Measurements from ENCODE around the gene NCKAP1.

The NCKAP1 gene

DNA sequence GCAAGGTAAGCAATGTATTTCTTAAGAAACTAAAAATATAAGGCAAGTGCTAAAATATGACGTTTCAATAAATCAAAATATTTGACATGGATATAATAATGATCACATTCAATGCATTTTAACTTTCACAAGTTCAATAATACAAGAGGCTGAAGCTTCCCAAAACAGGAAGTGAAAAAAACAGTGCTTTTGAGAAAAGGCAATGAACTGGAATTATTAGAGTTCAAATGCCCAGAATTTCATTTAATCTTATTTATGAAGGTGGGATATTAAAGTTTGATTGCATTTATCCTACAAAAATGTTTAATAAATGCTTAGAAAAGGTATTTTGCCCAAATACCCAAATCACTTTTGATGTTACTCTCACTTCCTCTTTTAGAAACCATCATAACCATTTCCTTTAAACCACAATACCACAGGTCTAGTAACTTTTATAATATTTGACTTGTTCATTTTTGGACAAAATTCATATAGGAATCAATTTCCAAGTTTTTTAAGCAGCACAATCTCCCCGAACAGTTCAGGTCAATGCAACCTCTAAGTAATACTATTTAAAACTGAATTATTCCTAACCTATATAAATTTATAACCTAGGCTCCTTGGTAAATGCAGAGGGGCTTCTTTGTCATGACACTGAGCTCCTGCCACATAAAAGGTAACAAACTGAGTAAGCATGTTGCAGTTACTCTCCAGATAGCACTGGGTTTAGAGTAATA is 2.1 kb downstream of the NCKAP1 start:
- H3K14ac ChIP-seq (ENCODE audit: low read length) = no peak overlapping the region
- H2AFZ ChIP-seq (ENCODE audit: low read length) = no peak overlapping the region
- peaks cover 6% of the 10 kb centered on the region for H3K79me1 ChIP-seq (ENCODE audit: low read depth, low read length)
- no peak overlapping the region for H2BK12ac ChIP-seq (ENCODE audit: low read length)
- H2BK120ac ChIP-seq (ENCODE audit: low read depth, low read length) = no peak overlapping the region
- no peaks in the 10 kb centered on the region for H3K9me3 ChIP-seq (replicated peaks in 1 of 2; ENCODE audit: control insufficient read depth in 2 of 2, insufficient read depth in 1 of 2, low read depth in 1 of 2, low read length in 2 of 2)
- no peak overlapping the region for H4K91ac ChIP-seq (ENCODE audit: low read depth, low read length, poor library complexity)
- no peak overlapping the region for H3K18ac ChIP-seq (ENCODE audit: low read length)
- peaks cover 4 to 9% of the 10 kb centered on the region in 2 donors for H3K4me1 ChIP-seq (ENCODE audit: control insufficient read depth in 2 of 2, insufficient read depth in 1 of 2, low read depth in 1 of 2, low read length in 2 of 2)
- H3K23ac ChIP-seq (ENCODE audit: low read depth, low read length, poor library complexity) = no peak overlapping the region
- H3K36me3 ChIP-seq (replicated peaks in 1 of 2; ENCODE audit: control insufficient read depth in 2 of 2, insufficient read depth in 2 of 2, low read length in 2 of 2) = no peaks in the 10 kb centered on the region
- H3K4me3 ChIP-seq (ENCODE audit: low read length in 2 of 2) = peak overlapping the region in 1 of 2 donors; percentile 78
- no peak overlapping the region for H3K9ac ChIP-seq (ENCODE audit: low read depth, low read length, poor library complexity)
- H2AK5ac ChIP-seq (ENCODE audit: low read depth, low read length) = no peak overlapping the region
- no peak overlapping the region for H2BK15ac ChIP-seq (ENCODE audit: low read length)
- H2BK5ac ChIP-seq (ENCODE audit: low read length) = no peak overlapping the region
- H3K4me2 ChIP-seq (ENCODE audit: insufficient read depth, low read length, poor library complexity, severe bottlenecking) = peak overlapping the region; percentile 25
- H3K4ac ChIP-seq (ENCODE audit: low read length) = no peak overlapping the region
- no peak overlapping the region for H4K8ac ChIP-seq (ENCODE audit: low read depth, low read length)
- H3K27ac ChIP-seq (replicated peaks; ENCODE audit: low read length) = no peak overlapping the region
- no CpG with 5 or more reads among the region's 2 CpGs for WGBS, 2 donors (ENCODE audit: extremely low coverage in 2 of 2, insufficient read length in 2 of 2, insufficient replicate concordance in 1 of 2)
- peaks cover 0 to 6% (median 1%) of the 10 kb centered on the region in 3 experiments for H3K27me3 ChIP-seq (ENCODE audit: control insufficient read depth in 3 of 3, insufficient read depth in 3 of 3, low read depth in 1 of 3, low read length in 3 of 3)
- no peak for DNase-seq (ENCODE audit: low spot score)

DNA sequence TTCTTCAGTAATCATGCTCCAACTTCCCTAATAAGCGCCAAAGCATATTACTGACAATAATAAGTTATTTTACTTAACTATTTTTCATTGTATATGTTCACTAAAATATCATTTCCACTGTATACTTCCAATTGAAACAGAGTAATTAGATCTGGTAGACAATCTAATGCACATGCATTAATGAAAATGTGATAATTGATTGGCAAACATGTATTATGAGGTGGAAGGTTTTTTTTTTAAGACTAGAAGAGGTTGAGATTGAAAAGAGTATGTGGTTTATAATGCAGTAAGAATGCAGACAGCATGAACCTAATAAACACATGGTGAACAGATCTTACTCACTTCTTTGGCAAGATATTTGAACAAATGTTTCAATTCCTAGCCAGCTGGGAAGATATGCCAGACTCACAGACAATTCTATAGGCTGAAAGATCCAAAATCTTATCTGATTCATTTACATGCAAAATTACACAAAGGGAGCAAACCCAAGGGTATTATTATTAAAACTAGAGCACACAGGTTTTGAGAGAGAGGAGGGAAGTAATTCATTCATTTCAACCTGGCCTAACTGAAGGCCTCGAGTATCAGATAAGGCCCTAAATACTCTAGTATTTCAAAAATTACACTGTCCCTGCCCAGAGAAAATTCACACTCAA is 2.8 kb downstream of the NCKAP1 start:
- no peak overlapping the region for H4K91ac ChIP-seq (ENCODE audit: low read depth, low read length, poor library complexity)
- H2BK120ac ChIP-seq (ENCODE audit: low read depth, low read length) = no peak overlapping the region
- no peak overlapping the region for H2BK15ac ChIP-seq (ENCODE audit: low read length)
- no peak overlapping the region for H3K4ac ChIP-seq (ENCODE audit: low read length)
- no peak for DNase-seq (ENCODE audit: low spot score)
- no peak overlapping the region for H3K9ac ChIP-seq (ENCODE audit: low read depth, low read length, poor library complexity)
- no CpG with 5 or more reads among the region's 2 CpGs for WGBS, 2 donors (ENCODE audit: extremely low coverage in 2 of 2, insufficient read length in 2 of 2, insufficient replicate concordance in 1 of 2)
- no peak overlapping the region for H3K18ac ChIP-seq (ENCODE audit: low read length)
- H4K8ac ChIP-seq (ENCODE audit: low read depth, low read length) = no peak overlapping the region
- H3K9me3 ChIP-seq (replicated peaks in 1 of 2; ENCODE audit: control insufficient read depth in 2 of 2, insufficient read depth in 1 of 2, low read depth in 1 of 2, low read length in 2 of 2) = no peaks in the 10 kb centered on the region
- no peak overlapping the region for H3K14ac ChIP-seq (ENCODE audit: low read length)
- no peak overlapping the region for H2BK5ac ChIP-seq (ENCODE audit: low read length)
- no peak overlapping the region for H3K23ac ChIP-seq (ENCODE audit: low read depth, low read length, poor library complexity)
- H2BK12ac ChIP-seq (ENCODE audit: low read length) = no peak overlapping the region
- H3K27me3 ChIP-seq (ENCODE audit: control insufficient read depth in 3 of 3, insufficient read depth in 3 of 3, low read depth in 1 of 3, low read length in 3 of 3) = peaks cover 0 to 6% (median 0%) of the 10 kb centered on the region in 3 experiments
- no peak overlapping the region for H2AFZ ChIP-seq (ENCODE audit: low read length)
- H3K27ac ChIP-seq (replicated peaks; ENCODE audit: low read length) = no peak overlapping the region
- H3K4me2 ChIP-seq (ENCODE audit: insufficient read depth, low read length, poor library complexity, severe bottlenecking) = peak overlapping the region; percentile 25
- H3K4me3 ChIP-seq (ENCODE audit: low read length in 2 of 2) = peak overlapping the region in 1 of 2 donors; percentile 78
- H2AK5ac ChIP-seq (ENCODE audit: low read depth, low read length) = no peak overlapping the region
- peaks cover 4 to 9% of the 10 kb centered on the region in 2 donors for H3K4me1 ChIP-seq (ENCODE audit: control insufficient read depth in 2 of 2, insufficient read depth in 1 of 2, low read depth in 1 of 2, low read length in 2 of 2)
- peaks cover 6% of the 10 kb centered on the region for H3K79me1 ChIP-seq (ENCODE audit: low read depth, low read length)
- H3K36me3 ChIP-seq (replicated peaks in 1 of 2; ENCODE audit: control insufficient read depth in 2 of 2, insufficient read depth in 2 of 2, low read length in 2 of 2) = no peaks in the 10 kb centered on the region

DNA sequence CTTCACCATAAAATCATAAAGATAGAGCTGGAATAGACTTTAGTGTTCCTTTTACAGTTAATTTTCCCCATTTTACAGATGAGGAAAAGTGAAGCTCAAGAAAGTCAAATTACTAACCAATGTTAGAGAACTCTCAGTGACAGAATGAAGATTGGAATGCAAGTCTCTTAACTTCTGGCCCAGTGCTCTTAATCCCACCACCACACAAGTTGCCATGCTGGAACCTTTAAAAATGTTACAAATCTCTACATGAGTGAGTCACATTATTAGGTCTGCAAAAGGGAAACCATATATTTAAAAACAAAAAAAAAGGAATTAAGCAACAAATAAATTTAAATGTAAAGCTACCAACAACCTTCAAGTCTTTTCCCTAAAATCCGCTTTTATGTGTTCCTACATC is 3.5 kb downstream of the NCKAP1 start:
- no CpG with 5 or more reads among the region's 1 CpG for WGBS, 2 donors (ENCODE audit: extremely low coverage in 2 of 2, insufficient read length in 2 of 2, insufficient replicate concordance in 1 of 2)
- Histone ChIP-seq H3K18ac (ENCODE audit: low read length) (no peak overlapping the region), H3K4ac (ENCODE audit: low read length) (no peak overlapping the region), H4K91ac (ENCODE audit: low read depth, low read length, poor library complexity) (no peak overlapping the region), H3K9ac (ENCODE audit: low read depth, low read length, poor library complexity) (no peak overlapping the region), H3K4me2 (ENCODE audit: insufficient read depth, low read length, poor library complexity, severe bottlenecking) (no peak overlapping the region), H2AK5ac (ENCODE audit: low read depth, low read length) (no peak overlapping the region), H3K14ac (ENCODE audit: low read length) (no peak overlapping the region), H2BK12ac (ENCODE audit: low read length) (no peak overlapping the region), H3K27me3 (ENCODE audit: control insufficient read depth in 3 of 3, insufficient read depth in 3 of 3, low read depth in 1 of 3, low read length in 3 of 3) (peaks cover 0 to 6% (median 0%) of the 10 kb centered on the region in 3 experiments), H2BK15ac (ENCODE audit: low read length) (no peak overlapping the region), H4K8ac (ENCODE audit: low read depth, low read length) (no peak overlapping the region), H3K4me3 (ENCODE audit: low read length in 2 of 2) (no peak overlapping the region), H2BK5ac (ENCODE audit: low read length) (no peak overlapping the region), H3K36me3 (replicated peaks in 1 of 2; ENCODE audit: control insufficient read depth in 2 of 2, insufficient read depth in 2 of 2, low read length in 2 of 2) (no peaks in the 10 kb centered on the region), H2BK120ac (ENCODE audit: low read depth, low read length) (no peak overlapping the region), H3K4me1 (ENCODE audit: control insufficient read depth in 2 of 2, insufficient read depth in 1 of 2, low read depth in 1 of 2, low read length in 2 of 2) (peaks cover 4 to 9% of the 10 kb centered on the region in 2 donors), H3K79me1 (ENCODE audit: low read depth, low read length) (peaks cover 6% of the 10 kb centered on the region), H3K9me3 (replicated peaks in 1 of 2; ENCODE audit: control insufficient read depth in 2 of 2, insufficient read depth in 1 of 2, low read depth in 1 of 2, low read length in 2 of 2) (no peaks in the 10 kb centered on the region), H3K27ac (replicated peaks; ENCODE audit: low read length) (no peak overlapping the region), H2AFZ (ENCODE audit: low read length) (no peak overlapping the region), H3K23ac (ENCODE audit: low read depth, low read length, poor library complexity) (no peak overlapping the region)
- no peak for DNase-seq (ENCODE audit: low spot score)

DNA sequence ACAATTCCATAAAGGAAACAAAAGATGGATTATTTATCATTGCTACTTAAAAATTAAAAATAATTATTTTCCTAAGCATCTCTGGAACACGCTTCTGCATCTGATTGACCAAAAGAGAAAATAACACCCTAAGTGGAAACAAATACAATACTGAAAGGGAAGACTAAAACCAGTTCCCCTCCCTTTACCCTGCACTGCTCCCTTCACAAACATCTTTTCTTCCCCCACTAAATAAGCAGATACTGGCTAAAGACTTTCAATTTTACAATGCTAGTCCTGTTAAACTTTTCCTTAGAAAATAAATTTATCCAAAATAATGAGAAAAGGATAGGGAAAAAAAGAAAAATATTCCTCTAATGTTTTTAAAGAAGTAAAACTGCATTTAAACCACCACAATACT is 4.3 kb downstream of the NCKAP1 start:
- H3K36me3 ChIP-seq (replicated peaks in 1 of 2; ENCODE audit: control insufficient read depth in 2 of 2, insufficient read depth in 2 of 2, low read length in 2 of 2) = no peaks in the 10 kb centered on the region
- H3K4me2 ChIP-seq (ENCODE audit: insufficient read depth, low read length, poor library complexity, severe bottlenecking) = no peak overlapping the region
- H2BK120ac ChIP-seq (ENCODE audit: low read depth, low read length) = no peak overlapping the region
- no peak overlapping the region for H3K14ac ChIP-seq (ENCODE audit: low read length)
- no peak overlapping the region for H2BK12ac ChIP-seq (ENCODE audit: low read length)
- H3K9me3 ChIP-seq (replicated peaks in 1 of 2; ENCODE audit: control insufficient read depth in 2 of 2, insufficient read depth in 1 of 2, low read depth in 1 of 2, low read length in 2 of 2) = no peaks in the 10 kb centered on the region
- H2BK5ac ChIP-seq (ENCODE audit: low read length) = no peak overlapping the region
- H2BK15ac ChIP-seq (ENCODE audit: low read length) = no peak overlapping the region
- peaks cover 6 to 9% of the 10 kb centered on the region in 2 donors for H3K4me1 ChIP-seq (ENCODE audit: control insufficient read depth in 2 of 2, insufficient read depth in 1 of 2, low read depth in 1 of 2, low read length in 2 of 2)
- H3K27me3 ChIP-seq (ENCODE audit: control insufficient read depth in 3 of 3, insufficient read depth in 3 of 3, low read depth in 1 of 3, low read length in 3 of 3) = peaks cover 0 to 4% (median 0%) of the 10 kb centered on the region in 3 experiments
- H4K8ac ChIP-seq (ENCODE audit: low read depth, low read length) = no peak overlapping the region
- H3K23ac ChIP-seq (ENCODE audit: low read depth, low read length, poor library complexity) = no peak overlapping the region
- H3K27ac ChIP-seq (replicated peaks; ENCODE audit: low read length) = no peak overlapping the region
- H3K4me3 ChIP-seq (ENCODE audit: low read length in 2 of 2) = no peak overlapping the region
- H3K4ac ChIP-seq (ENCODE audit: low read length) = no peak overlapping the region
- no peak overlapping the region for H4K91ac ChIP-seq (ENCODE audit: low read depth, low read length, poor library complexity)
- no peak overlapping the region for H3K18ac ChIP-seq (ENCODE audit: low read length)
- H3K9ac ChIP-seq (ENCODE audit: low read depth, low read length, poor library complexity) = no peak overlapping the region
- H2AFZ ChIP-seq (ENCODE audit: low read length) = no peak overlapping the region
- H2AK5ac ChIP-seq (ENCODE audit: low read depth, low read length) = no peak overlapping the region
- peaks cover 6% of the 10 kb centered on the region for H3K79me1 ChIP-seq (ENCODE audit: low read depth, low read length)
- no CpG with 5 or more reads among the region's 1 CpG for WGBS, 2 donors (ENCODE audit: extremely low coverage in 2 of 2, insufficient read length in 2 of 2, insufficient replicate concordance in 1 of 2)
- no peak for DNase-seq (ENCODE audit: low spot score)
